HG02571 (cell line): Measurements from ENCODE around the gene GPRC5A.
"Not testable (repeated sequence)": the region's sequence is repeated elsewhere in the genome, so short reads cannot be mapped to it uniquely, and the experiment has no call there.

Experiments
- ATAC-seq: cut with Tn5 transposase; IDR thresholded peaks from one replicate; pipeline ENCODE4 v1.9.1; 2021; ENCODE audit warnings: mild to moderate bottlenecking, moderate library complexity; ENCODE audit not compliant: unreplicated experiment

Gene GPRC5A, protein sequence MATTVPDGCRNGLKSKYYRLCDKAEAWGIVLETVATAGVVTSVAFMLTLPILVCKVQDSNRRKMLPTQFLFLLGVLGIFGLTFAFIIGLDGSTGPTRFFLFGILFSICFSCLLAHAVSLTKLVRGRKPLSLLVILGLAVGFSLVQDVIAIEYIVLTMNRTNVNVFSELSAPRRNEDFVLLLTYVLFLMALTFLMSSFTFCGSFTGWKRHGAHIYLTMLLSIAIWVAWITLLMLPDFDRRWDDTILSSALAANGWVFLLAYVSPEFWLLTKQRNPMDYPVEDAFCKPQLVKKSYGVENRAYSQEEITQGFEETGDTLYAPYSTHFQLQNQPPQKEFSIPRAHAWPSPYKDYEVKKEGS

DNA sequence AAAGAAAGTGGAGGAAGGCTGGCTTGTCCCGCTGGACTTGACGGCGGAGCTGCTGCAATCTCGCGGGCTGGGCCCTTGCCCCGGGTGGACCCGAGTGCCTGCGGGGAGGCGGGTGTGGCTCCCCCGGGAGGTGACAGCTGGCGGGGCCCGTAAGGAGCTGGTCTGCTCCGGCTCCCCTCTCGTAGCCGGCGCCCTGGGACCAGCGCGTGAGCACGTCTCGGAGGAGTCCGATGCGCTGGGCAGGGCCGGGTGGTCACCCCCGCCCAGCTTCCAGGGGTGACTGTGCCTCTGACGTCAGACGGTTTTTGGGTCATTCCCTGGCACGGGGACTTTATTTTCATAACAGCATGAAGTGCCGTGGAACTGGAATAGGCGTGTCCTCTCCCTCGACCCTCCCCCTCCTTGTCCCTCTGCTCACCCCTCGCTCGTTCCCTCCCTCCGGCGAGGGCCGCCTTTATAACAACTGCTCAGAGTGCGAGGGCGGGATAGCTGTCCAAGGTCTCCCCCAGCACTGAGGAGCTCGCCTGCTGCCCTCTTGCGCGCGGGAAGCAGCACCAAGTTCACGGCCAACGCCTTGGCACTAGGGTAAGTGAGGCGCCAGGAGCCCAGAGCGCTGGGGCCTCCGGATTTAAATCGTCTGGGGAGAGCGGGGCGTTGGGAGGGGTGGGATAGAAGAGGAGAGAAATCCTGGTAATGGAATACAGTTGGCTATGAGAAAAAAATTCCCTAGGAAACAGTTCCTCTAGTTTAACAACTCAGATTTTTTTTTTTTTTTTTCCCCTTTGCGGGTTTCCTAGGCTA is at the start of gene GPRC5A:
GPRC5A (plus strand) TSS at position 483 of the 801 bp plus-strand sequence. CDS start 16,688 bp downstream, outside the sequence.
- no peak for ATAC-seq

- no peak for ATAC-seq
Measured at GRCh38 chr12:12845794-12846243, 45.5 kb upstream of the GPRC5A start.

DNA sequence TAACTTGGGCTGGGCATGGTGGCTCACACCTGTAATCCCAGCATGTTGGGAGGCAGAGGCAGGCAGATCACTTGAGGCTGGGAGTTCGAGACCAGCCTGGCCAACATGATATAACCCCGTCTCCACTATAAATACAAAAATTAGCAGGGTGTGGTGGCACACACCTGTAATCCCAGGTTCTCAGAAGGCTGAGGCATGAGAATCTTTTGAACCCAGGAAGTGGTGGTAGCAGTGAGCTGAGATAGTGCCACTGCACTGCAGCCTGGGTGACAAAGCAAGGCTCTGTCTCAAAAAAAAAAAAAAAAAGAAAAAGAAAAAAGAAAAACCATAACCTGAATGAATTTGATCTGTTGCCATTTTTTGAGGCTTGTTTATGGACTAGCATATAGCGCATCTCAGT is 44.6 kb upstream of the GPRC5A start:
- ATAC-seq: not testable (repeated sequence)

GRCh38 chr12:12853435-12853834 is 37.9 kb upstream of the GPRC5A start:
- ATAC-seq: no peak

DNA sequence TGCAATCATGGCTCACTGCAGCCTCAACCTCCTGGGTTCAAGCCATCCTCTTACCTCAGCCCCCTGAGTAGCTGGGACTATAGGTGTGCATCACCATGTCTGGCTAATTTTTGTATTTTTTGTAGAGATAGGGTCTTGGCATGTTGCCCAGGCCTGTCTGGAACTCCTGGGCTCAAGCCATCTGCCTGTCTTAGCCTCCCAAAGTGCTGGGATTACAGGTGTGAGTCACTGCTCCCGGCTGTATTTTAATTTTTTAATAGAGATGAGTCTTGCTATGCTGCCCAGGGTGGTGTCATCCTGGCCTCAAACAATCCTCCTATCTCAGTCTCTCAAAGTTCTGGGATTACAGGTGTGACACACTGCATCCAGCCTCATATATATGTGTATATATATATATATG is 31.7 kb upstream of the GPRC5A start:
- no peak for ATAC-seq

- ATAC-seq: no peak
Measured at GRCh38 chr12:12864243-12864642, 27.1 kb upstream of the GPRC5A start.

- ATAC-seq: no peak
Measured at GRCh38 chr12:12868477-12869235, 22.7 kb upstream of the GPRC5A start.

- ATAC-seq: no peak
Measured at GRCh38 chr12:12870465-12870864, 20.9 kb upstream of the GPRC5A start.

GRCh38 chr12:12871587-12872138 is 19.7 kb upstream of the GPRC5A start:
- no peak for ATAC-seq

GRCh38 chr12:12872139-12872933 is 19.0 kb upstream of the GPRC5A start:
- no peak for ATAC-seq

DNA sequence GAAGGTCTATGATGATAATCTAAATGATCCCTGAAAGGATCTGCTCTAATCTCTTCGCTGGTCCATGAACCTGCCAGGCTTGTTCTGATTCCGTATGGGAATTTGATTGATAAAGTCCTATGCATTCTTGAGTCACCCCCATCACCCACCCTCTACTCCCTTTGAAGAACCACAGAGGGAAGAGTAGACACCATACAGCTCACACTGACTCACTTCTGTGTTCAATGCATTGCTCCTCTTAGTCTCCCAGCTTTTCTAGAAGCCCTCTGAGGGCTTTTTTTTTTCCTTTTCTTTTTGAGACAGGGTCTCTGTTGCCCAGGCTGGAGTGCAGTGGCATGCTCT is 18.5 kb upstream of the GPRC5A start:
- ATAC-seq: no peak

DNA sequence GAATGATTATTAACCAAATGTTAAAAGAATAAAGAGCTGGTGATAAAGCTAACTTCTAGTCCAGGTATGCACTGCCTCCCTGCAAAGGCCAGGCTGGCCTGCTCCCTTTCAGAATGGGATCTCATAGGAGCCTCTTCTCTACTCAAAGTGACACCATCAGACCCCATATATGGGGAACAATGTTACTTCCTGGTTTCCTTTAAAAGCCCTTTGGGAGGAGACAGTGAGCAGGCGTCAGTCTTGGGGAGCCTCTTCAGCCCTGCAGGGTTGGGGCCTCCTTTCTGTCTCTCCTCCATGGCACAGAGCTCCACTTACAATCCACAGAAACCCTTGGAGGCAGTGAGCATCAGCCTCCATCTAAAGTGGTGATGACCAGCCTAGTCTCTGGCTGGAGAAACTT is 17.3 kb upstream of the GPRC5A start:
- no peak for ATAC-seq

DNA sequence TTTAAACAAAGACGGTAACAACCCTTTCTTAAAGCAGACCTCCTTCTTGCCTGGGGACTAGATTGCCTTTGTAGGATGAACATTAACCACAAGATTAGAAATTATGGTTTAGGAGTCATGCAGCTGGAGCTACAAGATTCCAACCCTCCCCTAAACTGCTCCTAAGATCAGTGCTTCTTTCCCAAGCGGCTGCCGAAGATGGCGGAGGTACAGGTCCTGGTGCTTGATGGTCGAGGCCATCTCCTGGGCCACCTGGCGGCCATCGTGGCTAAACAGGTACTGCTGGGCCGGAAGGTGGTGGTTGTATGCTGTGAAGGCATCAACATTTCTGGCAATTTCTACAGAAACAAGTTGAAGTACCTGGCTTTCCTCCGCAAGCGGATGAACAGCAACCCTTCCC is 16.1 kb upstream of the GPRC5A start:
- ATAC-seq: not testable (repeated sequence)

- no peak for ATAC-seq
Measured at GRCh38 chr12:12877153-12877768, 14.1 kb upstream of the GPRC5A start.

DNA sequence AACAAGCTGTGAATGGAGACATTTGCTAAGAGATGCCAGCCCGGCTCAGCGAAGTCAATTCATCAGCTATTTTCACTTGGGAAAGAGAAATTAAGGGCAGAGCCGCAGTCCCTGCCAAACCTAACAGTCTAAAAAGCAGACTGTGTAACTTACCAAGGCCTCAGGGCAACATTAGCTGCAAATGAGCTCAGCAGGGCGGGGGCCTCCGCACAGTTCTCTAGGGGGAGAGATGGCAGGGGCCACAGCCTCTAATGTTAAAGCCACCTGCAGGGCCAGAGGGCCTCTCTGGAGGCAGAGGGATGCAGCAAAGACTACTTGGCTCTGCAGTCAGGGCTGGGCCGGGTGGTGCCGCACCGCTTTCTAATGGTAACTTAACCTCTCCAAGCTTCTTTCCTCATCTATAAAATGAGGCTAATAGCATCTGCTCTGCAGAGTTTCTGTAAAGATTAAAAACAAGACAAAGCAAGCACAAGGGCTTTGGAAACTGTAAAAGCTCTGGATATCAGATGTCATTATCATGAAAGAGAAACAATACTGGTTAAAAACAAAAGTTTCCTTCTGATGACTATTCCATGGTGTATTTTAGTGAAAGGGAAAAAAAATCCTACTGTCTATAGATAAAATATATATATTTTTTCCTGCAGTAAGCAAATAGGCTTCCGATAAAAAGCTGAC is 13.4 kb upstream of the GPRC5A start:
- ATAC-seq: no peak

- no peak for ATAC-seq
Measured at GRCh38 chr12:12880537-12880936, 10.8 kb upstream of the GPRC5A start.

- ATAC-seq: no peak
Measured at GRCh38 chr12:12881151-12881909, 10.0 kb upstream of the GPRC5A start.

DNA sequence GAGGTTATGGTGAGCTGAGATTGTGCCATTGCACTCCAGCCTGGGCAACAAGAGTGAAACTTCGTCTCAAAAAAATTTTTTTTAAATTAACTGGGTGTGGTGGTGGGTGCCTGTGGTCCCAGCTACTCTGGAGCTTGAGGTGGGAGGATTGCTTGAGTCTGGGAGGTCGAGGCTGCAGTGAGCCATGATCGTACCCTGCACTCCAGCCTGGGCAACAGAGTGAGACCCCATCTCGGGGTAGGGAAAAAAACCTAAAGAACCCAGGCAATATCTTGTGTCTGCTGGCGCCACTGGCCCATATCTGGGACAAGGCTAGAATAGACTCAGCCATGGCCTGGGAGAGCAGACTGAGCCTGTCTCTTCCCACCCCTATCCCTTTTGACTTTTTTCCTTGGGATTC is 9.1 kb upstream of the GPRC5A start:
- no peak for ATAC-seq
